VCaP (cell line): ENCODE results near the gene GPANK1.

Source experiments
- H3K27ac ChIP-seq: fragments of 450-650 bp; 2 replicates; pipeline ENCODE4 v1.5.1; 2017
- CTCF ChIP-seq: fragments of 450-650 bp; conservative IDR thresholded peaks from 2 replicates; pipeline ENCODE4 v1.5.1; 2017; ENCODE audit warnings: mild to moderate bottlenecking, moderate library complexity

Gene GPANK1

GRCh38 chr6:31660381-31661261, 4.2 kb downstream of the GPANK1 start, which contains the start of gene C6orf47:
C6orf47 (minus strand) TSS chr6:31660778; CDS start chr6:31659947, 831 bp downstream.
- TF ChIP-seq CTCF, result no peak
- peak within 1 kb of the TSS; percentile 78 for H3K27ac ChIP-seq

- TF ChIP-seq CTCF, result no peak
- H3K27ac ChIP-seq, result peak overlapping the region; percentile 78
Measured at GRCh38 chr6:31659649-31660380, 5.0 kb downstream of the GPANK1 start.

GRCh38 chr6:31658983-31659648, 5.7 kb downstream of the GPANK1 start:
- no peak for TF ChIP-seq CTCF
- H3K27ac ChIP-seq, result peak overlapping the region; percentile 78; the same call in 1 of the 2 replicates

GRCh38 chr6:31658158-31658688, 6.6 kb downstream of the GPANK1 start:
- no peak for TF ChIP-seq CTCF
- H3K27ac ChIP-seq, result no peak overlapping the region; the same call in 1 of the 2 replicates

GRCh38 chr6:31657406-31658157, 7.2 kb downstream of the GPANK1 start:
- TF ChIP-seq CTCF, result no peak
- H3K27ac ChIP-seq, result no peak overlapping the region

GRCh38 chr6:31655349-31656237, 9.2 kb downstream of the GPANK1 start, which contains the start of gene APOM:
APOM (plus strand) TSS chr6:31655894; CDS start chr6:31655967, 73 bp downstream.
- no peak within 1 kb of the TSS for H3K27ac ChIP-seq
- no peak for TF ChIP-seq CTCF
